Measurements from ENCODE around the gene ZFX.

ZFX gene

DNA sequence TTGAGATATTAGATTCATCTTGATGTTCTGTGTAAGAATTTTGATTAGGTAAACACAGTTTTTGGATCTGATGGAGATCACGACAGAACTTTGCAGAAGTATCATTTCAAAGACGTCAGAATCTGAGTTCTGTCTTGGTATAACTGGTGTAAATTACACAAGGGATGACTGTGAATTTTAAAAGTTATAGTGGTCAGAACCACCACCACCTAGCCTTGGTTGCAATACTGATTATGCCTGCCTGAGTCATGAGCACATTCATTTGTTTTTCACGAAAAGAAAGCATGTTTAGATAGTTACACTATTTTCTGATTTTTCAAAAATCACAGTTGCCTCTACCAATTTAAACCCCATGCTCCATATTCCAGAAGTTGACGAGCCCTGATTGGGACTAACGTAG lies 54.8 kb downstream of the ZFX start:
- peak; percentile 67 for DNase-seq (ENCODE audit: low read depth)
- TF ChIP-seq, protein P1, sequence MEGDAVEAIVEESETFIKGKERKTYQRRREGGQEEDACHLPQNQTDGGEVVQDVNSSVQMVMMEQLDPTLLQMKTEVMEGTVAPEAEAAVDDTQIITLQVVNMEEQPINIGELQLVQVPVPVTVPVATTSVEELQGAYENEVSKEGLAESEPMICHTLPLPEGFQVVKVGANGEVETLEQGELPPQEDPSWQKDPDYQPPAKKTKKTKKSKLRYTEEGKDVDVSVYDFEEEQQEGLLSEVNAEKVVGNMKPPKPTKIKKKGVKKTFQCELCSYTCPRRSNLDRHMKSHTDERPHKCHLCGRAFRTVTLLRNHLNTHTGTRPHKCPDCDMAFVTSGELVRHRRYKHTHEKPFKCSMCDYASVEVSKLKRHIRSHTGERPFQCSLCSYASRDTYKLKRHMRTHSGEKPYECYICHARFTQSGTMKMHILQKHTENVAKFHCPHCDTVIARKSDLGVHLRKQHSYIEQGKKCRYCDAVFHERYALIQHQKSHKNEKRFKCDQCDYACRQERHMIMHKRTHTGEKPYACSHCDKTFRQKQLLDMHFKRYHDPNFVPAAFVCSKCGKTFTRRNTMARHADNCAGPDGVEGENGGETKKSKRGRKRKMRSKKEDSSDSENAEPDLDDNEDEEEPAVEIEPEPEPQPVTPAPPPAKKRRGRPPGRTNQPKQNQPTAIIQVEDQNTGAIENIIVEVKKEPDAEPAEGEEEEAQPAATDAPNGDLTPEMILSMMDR (conservative IDR thresholded peaks at IDR 0.05; ENCODE audit: control insufficient read depth, insufficient read depth, low read depth, low read length), result no peak
- H3K4me3 ChIP-seq (ENCODE audit: control insufficient read depth, low read depth, low read length), result no peak overlapping the region

DNA sequence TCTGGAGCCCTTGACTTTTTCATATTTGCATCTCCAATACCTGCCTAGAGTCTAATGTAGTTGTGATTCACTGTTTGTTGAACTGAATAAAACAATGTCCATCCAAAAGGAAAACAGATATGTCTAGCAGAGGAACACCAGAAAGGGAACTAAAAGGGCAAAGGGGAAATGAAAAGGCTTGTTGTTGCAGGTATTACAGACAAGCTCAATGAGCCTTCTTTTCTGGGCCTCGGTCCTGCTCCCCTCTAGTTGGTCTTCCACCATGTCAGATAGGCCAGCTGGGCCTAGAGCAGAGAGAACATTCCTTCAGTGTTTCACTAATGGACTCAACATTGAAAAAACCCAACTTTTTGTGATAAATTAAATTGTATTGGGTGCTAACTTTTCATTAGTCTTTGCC lies 55.4 kb downstream of the ZFX start:
- DNase-seq (ENCODE audit: low read depth), result no peak
- TF ChIP-seq, protein P1 (conservative IDR thresholded peaks at IDR 0.05; ENCODE audit: control insufficient read depth, insufficient read depth, low read depth, low read length), result no peak
- H3K4me3 ChIP-seq (ENCODE audit: control insufficient read depth, low read depth, low read length), result no peak overlapping the region

DNA sequence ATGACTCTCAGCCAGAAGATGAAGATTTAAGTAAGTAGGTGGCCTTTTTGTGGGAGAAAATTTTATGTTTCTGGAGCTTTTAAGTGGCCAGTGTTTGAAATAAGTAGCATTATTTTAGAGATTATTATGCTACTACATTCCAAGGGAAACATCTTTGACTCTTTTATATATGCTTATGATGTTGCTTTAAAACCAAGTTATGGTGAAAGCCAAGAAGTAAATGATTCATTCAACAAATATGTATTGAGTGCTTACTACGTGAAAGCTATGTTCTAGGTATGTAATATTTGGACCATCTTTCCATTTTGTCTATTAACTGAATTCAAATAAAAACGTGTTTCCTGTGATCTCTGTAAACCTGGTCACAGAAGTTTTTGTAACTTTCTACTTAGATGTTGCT lies 58.3 kb downstream of the ZFX start:
- no peak overlapping the region for H3K4me3 ChIP-seq (ENCODE audit: control insufficient read depth, low read depth, low read length)
- TF ChIP-seq, protein P1 (conservative IDR thresholded peaks at IDR 0.05; ENCODE audit: control insufficient read depth, insufficient read depth, low read depth, low read length), result no peak
- peak; percentile 18 for DNase-seq (ENCODE audit: low read depth)

DNA sequence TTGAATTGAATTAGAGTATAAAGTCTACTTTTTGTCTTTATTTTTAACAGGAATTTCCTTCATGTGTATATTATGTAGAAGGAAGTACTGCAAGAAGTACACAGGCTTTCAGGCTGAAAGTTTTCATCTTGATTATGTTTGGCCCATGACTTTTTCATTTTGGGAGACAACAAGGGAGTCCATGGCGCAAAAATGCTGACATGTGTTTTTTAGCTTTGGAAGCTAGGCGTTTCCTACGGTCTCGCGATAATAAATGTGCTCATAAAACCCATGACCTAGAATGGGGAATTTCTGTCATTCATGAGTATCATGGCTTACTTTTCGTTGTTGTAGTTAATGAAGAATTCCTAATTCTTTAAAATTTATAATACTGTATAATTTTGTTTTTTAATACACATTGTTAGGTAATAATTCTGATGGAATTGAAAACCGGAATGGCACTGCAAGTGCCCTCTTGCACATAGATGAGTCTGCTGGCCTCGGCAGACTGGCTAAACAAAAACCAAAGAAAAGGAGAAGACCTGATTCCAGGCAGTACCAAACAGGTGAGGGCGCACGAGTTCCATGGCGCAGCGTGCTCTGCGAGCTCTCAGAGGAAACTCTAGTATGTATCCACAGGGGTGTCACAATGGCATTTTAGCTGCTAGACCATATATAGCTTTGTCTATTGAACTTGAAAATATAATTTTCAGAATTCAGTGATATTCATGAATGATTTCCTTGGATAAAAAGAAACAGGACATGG lies 59.1 kb downstream of the ZFX start:
- no peak for DNase-seq (ENCODE audit: low read depth)
- TF ChIP-seq, protein P1 (conservative IDR thresholded peaks at IDR 0.05; ENCODE audit: control insufficient read depth, insufficient read depth, low read depth, low read length), result no peak
- H3K4me3 ChIP-seq (ENCODE audit: control insufficient read depth, low read depth, low read length), result no peak overlapping the region

DNA sequence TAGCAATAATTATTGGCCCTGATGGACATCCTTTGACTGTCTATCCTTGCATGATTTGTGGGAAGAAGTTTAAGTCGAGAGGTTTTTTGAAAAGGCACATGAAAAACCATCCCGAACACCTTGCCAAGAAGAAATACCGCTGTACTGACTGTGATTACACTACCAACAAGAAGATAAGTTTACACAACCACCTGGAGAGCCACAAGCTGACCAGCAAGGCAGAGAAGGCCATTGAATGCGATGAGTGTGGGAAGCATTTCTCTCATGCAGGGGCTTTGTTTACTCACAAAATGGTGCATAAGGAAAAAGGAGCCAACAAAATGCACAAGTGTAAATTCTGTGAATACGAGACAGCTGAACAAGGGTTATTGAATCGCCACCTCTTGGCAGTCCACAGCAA lies 60.7 kb downstream of the ZFX start:
- DNase-seq (ENCODE audit: low read depth), result no peak
- TF ChIP-seq, protein P1 (conservative IDR thresholded peaks at IDR 0.05; ENCODE audit: control insufficient read depth, insufficient read depth, low read depth, low read length), result no peak
- H3K4me3 ChIP-seq (ENCODE audit: control insufficient read depth, low read depth, low read length), result no peak overlapping the region

DNA sequence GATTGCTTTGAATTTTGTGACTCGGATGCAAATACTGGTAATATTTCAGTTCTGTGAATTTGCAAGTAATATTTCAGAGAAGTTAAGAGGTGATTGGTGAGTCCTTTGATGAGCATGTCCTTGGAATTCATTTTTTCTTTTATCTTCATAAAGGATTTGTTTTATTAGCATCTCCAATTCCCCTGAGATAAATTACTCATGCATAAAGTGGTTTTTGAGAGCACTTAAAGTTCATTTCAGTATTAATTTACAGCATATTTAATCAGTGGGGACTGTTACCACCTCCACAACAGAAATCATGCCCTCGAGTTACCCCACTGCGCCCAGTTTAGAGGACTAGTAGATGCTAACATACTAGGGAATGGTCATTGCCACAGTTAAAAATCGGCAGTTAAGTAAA lies 65.0 kb downstream of the ZFX start:
- DNase-seq (ENCODE audit: low read depth), result no peak
- no peak overlapping the region for H3K4me3 ChIP-seq (ENCODE audit: control insufficient read depth, low read depth, low read length)
- TF ChIP-seq, protein P1 (conservative IDR thresholded peaks at IDR 0.05; ENCODE audit: control insufficient read depth, insufficient read depth, low read depth, low read length), result no peak

All from fibroblast of mammary gland (primary cell).